Suprapubic skin (tissue), 4 donors: ENCODE measurements around the gene COL7A1. TPM values are rescaled to one million over a fixed set of nuclear protein-coding genes. Genes with fewer than 3 reads are reported as not detected.
A peak's percentile ranks its signal among the peaks of the same experiment; 100 is the strongest.

Experiments
- DNase-seq, 2 donors: peaks; one replicate each; pipeline ENCODE4 v3.0.0-alpha.2; 2019; ENCODE audit warnings: low spot score in 2 of 2
- H3K27ac ChIP-seq: fragments of 200-600 bp; sonication (generic); one replicate; pipeline ENCODE4 v1.5.1; 2019
- H3K27me3 ChIP-seq: fragments of 200-600 bp; sonication (generic); one replicate; pipeline ENCODE4 v1.5.1; 2019
- H3K36me3 ChIP-seq: fragments of 200-600 bp; sonication (generic); one replicate; pipeline ENCODE4 v1.5.1; 2019
- H3K4me1 ChIP-seq: fragments of 200-600 bp; sonication (generic); one replicate; pipeline ENCODE4 v1.5.1; 2019
- H3K4me3 ChIP-seq: fragments of 200-600 bp; sonication (generic); one replicate; pipeline ENCODE4 v1.5.1; 2019; ENCODE audit warnings: mild to moderate bottlenecking
- H3K9me3 ChIP-seq: fragments of 200-600 bp; sonication (generic); one replicate; pipeline ENCODE4 v1.5.1; 2019
- EP300 ChIP-seq: sonication (generic); formaldehyde crosslinking; IDR thresholded peaks from one replicate; pipeline ENCODE4 v1.6.1; 2017; ENCODE audit warnings: antibody characterized with exemption
- POLR2A ChIP-seq, 2 donors: fragments of 450-650 bp; IDR thresholded peaks; one replicate each; pipeline ENCODE4 v1.6.1; 2017; ENCODE audit warnings: antibody characterized with exemption in 2 of 2, mild to moderate bottlenecking in 2 of 2, moderate library complexity in 2 of 2
- POLR2AphosphoS5 ChIP-seq, 3 donors: sonication (generic); formaldehyde crosslinking; IDR thresholded peaks; one replicate each; pipeline ENCODE4 v1.6.1; 2017; ENCODE audit warnings: antibody characterized with exemption in 3 of 3
- WGBS: methylation state at CpG from one replicate; pipeline ENCODE4 v1.1.5; 2018; 5-methylcytosine and 5-hydroxymethylcytosine counted together
- total RNA-seq, 4 donors: library from RNA; depleted of rRNA; stranded (reverse); fragments of >200 nt; gene quantifications; one replicate each; pipeline ENCODE4 v1.1.0, GENCODE V29; 2016
- TF ChIP-seq, protein P1 (sequence below), 2 donors: fragments of 200-600 bp in 1 of 2; fragments of 450-650 bp in 1 of 2; sonication (generic) in 1 of 2; IDR thresholded peaks; one replicate each; pipeline ENCODE4 v1.5.1; 2016 to 2019; ENCODE audit warnings: antibody characterized with exemption in 2 of 2, mild to moderate bottlenecking in 1 of 2, moderate library complexity in 1 of 2

COL7A1 gene
- total RNA-seq, 4 donors from 2014 or later, result 287 to 596 (median 348) TPM

DNA sequence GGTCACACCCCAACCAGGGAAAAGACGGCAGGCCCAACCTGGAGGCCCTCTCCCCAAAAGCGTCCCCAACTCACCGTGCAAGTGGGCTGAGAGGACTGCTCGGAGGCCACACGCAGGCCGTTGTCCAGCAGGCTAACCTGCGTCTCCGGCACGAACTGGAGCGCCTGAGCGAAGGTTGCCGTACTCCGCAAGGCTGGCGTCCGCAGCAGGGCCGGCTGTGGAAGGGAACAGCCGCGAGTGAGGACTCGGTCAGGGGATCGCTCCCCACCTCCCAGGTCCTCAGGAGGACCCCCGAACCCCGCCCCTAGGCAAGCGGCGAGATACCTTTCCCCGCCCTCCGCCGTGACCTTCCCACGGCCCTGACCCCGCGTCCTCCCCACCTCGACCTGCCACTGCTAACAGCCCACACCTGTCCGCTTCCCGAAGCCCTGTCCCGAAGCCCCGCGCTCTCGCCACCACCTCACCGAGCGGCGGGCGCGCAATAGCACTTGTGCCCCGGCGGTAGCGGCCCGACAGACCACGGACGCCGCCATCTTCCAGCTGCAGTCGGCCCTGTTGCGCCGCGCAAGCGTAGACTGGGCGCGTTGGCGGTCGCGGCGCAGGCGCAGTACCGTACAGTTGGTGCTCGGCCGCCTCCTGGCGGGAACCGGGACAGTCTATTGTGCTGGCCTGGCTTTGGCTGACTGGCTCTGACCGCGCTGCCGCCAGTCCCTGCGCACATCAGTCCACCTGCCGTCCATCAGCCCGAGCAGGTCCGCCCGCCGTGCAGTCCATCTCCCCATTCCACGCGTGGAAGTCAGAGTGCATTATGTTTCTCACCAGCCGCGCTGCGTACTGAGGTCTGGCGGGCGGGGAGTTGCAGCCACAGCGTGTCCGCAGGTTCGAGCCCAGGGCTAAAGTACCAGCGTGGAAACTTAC is 14.2 kb upstream of the COL7A1 start, which contains the start of gene UQCRC1:
UQCRC1 (minus strand) TSS at position 559 of the 918 bp plus-strand sequence; CDS start at position 533, 26 bp downstream.
- Histone ChIP-seq H3K4me1 (peaks cover 19% of the 10 kb centered on the region), H3K27ac (peak within 1 kb of the TSS; percentile 89), H3K36me3 (peaks cover 22% of the 10 kb centered on the region), H3K27me3 (no peaks in the 10 kb centered on the region), H3K9me3 (no peaks in the 10 kb centered on the region), H3K4me3 (peak within 1 kb of the TSS; percentile 80)
- peak; percentile 93 to 95 for DNase-seq
- WGBS, result 3% methylated on average over 72 of the region's 86 CpGs
- TF ChIP-seq EP300, result no peak
- peak in 1 of 2 donors; percentile 34 for TF ChIP-seq POLR2A (IDR thresholded peaks at IDR 0.05)
- TF ChIP-seq POLR2AphosphoS5 (IDR thresholded peaks at IDR 0.05), result peak in 2 of 3 donors; percentile 55 to 71
- TF ChIP-seq, protein P1, sequence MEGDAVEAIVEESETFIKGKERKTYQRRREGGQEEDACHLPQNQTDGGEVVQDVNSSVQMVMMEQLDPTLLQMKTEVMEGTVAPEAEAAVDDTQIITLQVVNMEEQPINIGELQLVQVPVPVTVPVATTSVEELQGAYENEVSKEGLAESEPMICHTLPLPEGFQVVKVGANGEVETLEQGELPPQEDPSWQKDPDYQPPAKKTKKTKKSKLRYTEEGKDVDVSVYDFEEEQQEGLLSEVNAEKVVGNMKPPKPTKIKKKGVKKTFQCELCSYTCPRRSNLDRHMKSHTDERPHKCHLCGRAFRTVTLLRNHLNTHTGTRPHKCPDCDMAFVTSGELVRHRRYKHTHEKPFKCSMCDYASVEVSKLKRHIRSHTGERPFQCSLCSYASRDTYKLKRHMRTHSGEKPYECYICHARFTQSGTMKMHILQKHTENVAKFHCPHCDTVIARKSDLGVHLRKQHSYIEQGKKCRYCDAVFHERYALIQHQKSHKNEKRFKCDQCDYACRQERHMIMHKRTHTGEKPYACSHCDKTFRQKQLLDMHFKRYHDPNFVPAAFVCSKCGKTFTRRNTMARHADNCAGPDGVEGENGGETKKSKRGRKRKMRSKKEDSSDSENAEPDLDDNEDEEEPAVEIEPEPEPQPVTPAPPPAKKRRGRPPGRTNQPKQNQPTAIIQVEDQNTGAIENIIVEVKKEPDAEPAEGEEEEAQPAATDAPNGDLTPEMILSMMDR (IDR thresholded peaks at IDR 0.05), result peak; percentile 47 to 88

DNA sequence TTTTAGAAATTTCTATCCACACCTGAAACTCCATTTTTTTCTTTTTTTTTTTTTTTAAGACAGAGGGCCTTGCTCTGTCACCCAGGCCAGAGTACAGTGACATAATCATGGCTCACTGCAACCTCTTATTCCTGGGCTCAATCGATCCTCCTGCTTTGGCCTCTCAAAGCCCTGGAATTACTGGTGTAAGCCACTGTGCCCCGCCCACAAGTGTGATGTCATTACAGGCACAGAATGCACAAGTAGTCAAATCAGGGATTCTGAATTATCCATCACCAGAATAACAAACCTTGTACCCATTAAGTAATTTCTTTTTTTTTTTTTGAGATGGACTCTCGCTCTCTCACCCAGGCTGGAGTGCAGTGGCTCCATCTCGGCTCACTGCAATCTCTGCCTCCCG is 12.4 kb upstream of the COL7A1 start:
- H3K27me3 ChIP-seq, result no peaks in the 10 kb centered on the region
- H3K4me3 ChIP-seq, result no peak overlapping the region
- no peaks in the 10 kb centered on the region for H3K9me3 ChIP-seq
- no peak overlapping the region for H3K27ac ChIP-seq
- no peak for TF ChIP-seq POLR2A (IDR thresholded peaks at IDR 0.05)
- TF ChIP-seq EP300, result no peak
- TF ChIP-seq POLR2AphosphoS5 (IDR thresholded peaks at IDR 0.05), result no peak
- TF ChIP-seq, protein P1 (IDR thresholded peaks at IDR 0.05), result no peak
- peaks cover 40% of the 10 kb centered on the region for H3K36me3 ChIP-seq
- DNase-seq, result no peak
- 91% methylated on average over 5 of the region's 5 CpGs for WGBS
- peaks cover 19% of the 10 kb centered on the region for H3K4me1 ChIP-seq

DNA sequence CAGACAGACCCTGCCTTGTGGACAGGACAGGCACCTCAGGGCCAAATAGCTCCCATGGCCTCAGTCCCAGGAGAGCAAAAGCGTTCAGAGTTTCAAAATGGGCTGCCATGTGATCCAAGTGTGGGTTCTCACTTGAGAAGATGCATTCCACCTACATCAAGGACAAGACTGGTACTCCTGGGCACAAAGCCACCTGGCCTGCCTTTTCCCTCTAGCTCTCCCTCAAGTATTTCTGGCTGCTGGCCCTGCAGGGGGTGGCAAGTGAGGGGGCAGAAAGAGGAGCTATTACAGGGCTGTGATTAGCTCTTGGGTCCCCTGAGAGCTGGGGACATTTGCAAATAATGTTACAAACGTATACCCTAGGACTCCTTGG is 6.5 kb upstream of the COL7A1 start:
- Histone ChIP-seq H3K4me1 (peaks cover 53% of the 10 kb centered on the region), H3K27me3 (no peaks in the 10 kb centered on the region), H3K9me3 (no peaks in the 10 kb centered on the region), H3K4me3 (no peak overlapping the region), H3K36me3 (peaks cover 74% of the 10 kb centered on the region), H3K27ac (no peak overlapping the region)
- WGBS, result 55% methylated on average over 2 of the region's 2 CpGs
- TF ChIP-seq EP300 (no peak), POLR2A (IDR thresholded peaks at IDR 0.05) (no peak), POLR2AphosphoS5 (IDR thresholded peaks at IDR 0.05) (no peak)
- TF ChIP-seq, protein P1 (IDR thresholded peaks at IDR 0.05), result no peak
- no peak for DNase-seq

DNA sequence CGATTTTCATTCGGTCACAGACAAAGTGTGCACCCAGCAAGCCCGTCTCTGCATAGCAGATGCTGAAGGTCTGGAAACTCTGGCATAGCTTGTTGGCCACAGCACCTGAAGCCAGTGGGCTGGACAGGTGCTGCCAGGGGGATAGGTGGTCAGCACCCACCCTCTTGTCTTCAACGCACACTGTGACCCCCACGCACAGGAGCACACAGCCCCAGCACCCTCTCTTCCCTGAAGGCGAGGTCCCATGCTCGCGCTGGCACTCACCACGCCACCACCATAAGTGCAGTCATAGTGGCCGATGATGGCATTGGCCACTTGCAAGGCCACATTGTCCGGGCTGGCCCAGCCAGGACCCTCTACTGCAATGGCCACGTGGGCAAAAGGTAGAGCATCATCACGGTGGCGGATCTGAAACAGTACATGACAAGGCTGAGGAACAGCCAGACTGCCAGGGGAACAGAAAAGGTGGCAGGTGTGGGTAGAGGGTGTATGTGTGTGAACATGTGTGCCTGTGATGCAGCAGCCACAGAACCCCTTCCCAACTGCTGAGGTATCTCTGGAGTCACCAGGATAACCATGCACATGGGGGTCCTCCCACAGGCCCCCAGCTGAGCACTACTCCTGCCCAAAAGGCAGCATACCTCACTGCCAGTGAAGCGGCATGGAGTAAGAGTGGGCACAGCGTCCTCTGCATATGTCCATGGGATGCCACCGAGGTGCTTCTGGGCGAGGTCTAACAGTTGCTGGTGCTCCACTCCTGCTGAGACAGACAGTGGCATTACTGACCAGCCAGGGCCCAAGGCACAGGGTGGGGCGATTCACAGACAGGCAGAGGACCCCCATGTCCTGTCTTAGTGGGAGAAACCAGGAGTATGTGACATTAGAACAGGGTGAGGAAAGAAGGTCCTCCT is 5.8 kb upstream of the COL7A1 start:
- no peak for DNase-seq
- Histone ChIP-seq H3K4me1 (peaks cover 59% of the 10 kb centered on the region), H3K36me3 (peaks cover 68% of the 10 kb centered on the region), H3K4me3 (no peak overlapping the region), H3K27ac (no peak overlapping the region), H3K27me3 (no peaks in the 10 kb centered on the region), H3K9me3 (no peaks in the 10 kb centered on the region)
- WGBS, result 93% methylated on average over 15 of the region's 19 CpGs
- TF ChIP-seq POLR2A (IDR thresholded peaks at IDR 0.05) (no peak), POLR2AphosphoS5 (IDR thresholded peaks at IDR 0.05) (no peak), EP300 (no peak)
- TF ChIP-seq, protein P1 (IDR thresholded peaks at IDR 0.05), result no peak
